ENCODE measurements around the gene OR52E5. TPM values are rescaled to one million over a fixed set of nuclear protein-coding genes. Genes with fewer than 3 reads are reported as not detected.

Gene OR52E5
- total and polyA plus RNA-seq, 2 of the 13 experiments (the other 11 are each of a cell fraction or from before 2014, with no cell fraction given), result not detected

- TF ChIP-seq CEBPG (CRISPR knock-in tag; IDR thresholded peaks at IDR 0.05) (no peak), ZNF337 (CRISPR knock-in tag; IDR thresholded peaks at IDR 0.05; ENCODE audit: borderline replicate concordance, low read depth) (no peak), ZNF414 (CRISPR knock-in tag; IDR thresholded peaks at IDR 0.05) (no peak), MAX (IDR thresholded peaks at IDR 0.05) (no peak), MEIS1 (CRISPR knock-in tag; IDR thresholded peaks at IDR 0.05; ENCODE audit: borderline replicate concordance) (no peak), ZNF768 (CRISPR knock-in tag; IDR thresholded peaks at IDR 0.05) (no peak), ZFX (CRISPR knock-in tag; IDR thresholded peaks at IDR 0.05; ENCODE audit: low read depth) (no peak), PCBP2 (optimal IDR thresholded peaks at IDR 0.05; ENCODE audit: low read depth, low read length, poor library complexity, severe bottlenecking) (no peak), CBX2 (IDR thresholded peaks at IDR 0.05; ENCODE audit: low read depth, low read length) (no peak), CBX2 (CRISPR knock-in tag; IDR thresholded peaks at IDR 0.05; ENCODE audit: low read depth) (no peak), ISL2 (CRISPR knock-in tag; IDR thresholded peaks at IDR 0.05) (no peak), NCOA1 (CRISPR knock-in tag; IDR thresholded peaks at IDR 0.05) (no peak), PPARG (CRISPR knock-in tag; conservative IDR thresholded peaks at IDR 0.05) (no peak), ZMAT3 (CRISPR knock-in tag; conservative IDR thresholded peaks at IDR 0.05) (no peak), PHF5A (CRISPR knock-in tag; IDR thresholded peaks at IDR 0.05; ENCODE audit: low read depth, unreplicated experiment) (no peak)
- POLR2A ChIA-PET, result no interaction called here
- BruUV-seq (replicated peaks), result no TSS peak
Measured at GRCh38 chr11:5846701-5847100, 46.3 kb upstream of the OR52E5 start.

More at GRCh38 chr11:5846701-5847100, 46.3 kb upstream of the OR52E5 start:
- 3% methylated on average over 1 of the region's 1 CpG for WGBS (ENCODE audit: low lambda C conversion rate)
- Histone ChIP-seq H3K79me2 (ENCODE audit: insufficient read depth, low read length) (no peaks in the 10 kb centered on the region), H3K36me3 (replicated peaks in 1 of 2; ENCODE audit: control insufficient read depth in 1 of 2, insufficient read depth in 2 of 2, low read length in 2 of 2) (no peaks in the 10 kb centered on the region), H3K9me3 (ENCODE audit: low read length) (no peaks in the 10 kb centered on the region), H4K20me1 (ENCODE audit: insufficient read depth, low read length) (no peaks in the 10 kb centered on the region), H2AFZ (ENCODE audit: low read length) (no peak overlapping the region), H3K27ac (ENCODE audit: extremely low read length, insufficient read depth, low read length) (no peak overlapping the region), H3K27me3 (ENCODE audit: control insufficient read depth in 1 of 2, insufficient read depth in 2 of 2, low read length in 2 of 2) (no peaks in the 10 kb centered on the region), H3K9ac (ENCODE audit: insufficient read depth, low read depth, low read length) (no peak overlapping the region), H3K4me3 (replicated peaks in 1 of 3; ENCODE audit: insufficient read depth in 1 of 3, low read depth in 2 of 3, low read length in 3 of 3) (no peak overlapping the region), H3K4me1 (ENCODE audit: insufficient read depth, low read length) (no peaks in the 10 kb centered on the region), H3K4me2 (ENCODE audit: low read depth, low read length) (no peak overlapping the region)
- in situ Hi-C loops (cut with HindIII; ENCODE audit: extremely low pct_ligation_motif_present, low pct_unique_long_range_greater_than_20kb) (no loop called here), intact Hi-C loops (cut with micrococcal nuclease; ENCODE audit: unreplicated experiment) (no loop called here)
- DNase-seq (ENCODE audit: low spot score), result no peak
- ATAC-seq, result no peak
- CTCF ChIA-PET (ENCODE audit: low intra/inter-chr PET ratio, low total read pairs), result no interaction called here
- FAIRE-seq, result no peak

Measured in HepG2 (cell line).